Right cardiac atrium (tissue), 5 donors: ENCODE measurements around the gene ALOX15. TPM values are rescaled to one million over a fixed set of nuclear protein-coding genes. Genes with fewer than 3 reads are reported as not detected.
"Not testable (repeated sequence)": the region's sequence is repeated elsewhere in the genome, so short reads cannot be mapped to it uniquely, and the experiment has no call there.

ENCODE experiments used
- ATAC-seq, 2 donors: fragments of 200-7000 bp; cut with Tn5 transposase; one replicate each; pipeline versions ENCODE4 v1.8.0 to v1.9.1; 2020; ENCODE audit warnings: moderate library complexity in 2 of 2, mild to moderate bottlenecking in 1 of 2
- DNase-seq, 3 donors: peaks; one replicate each; pipeline ENCODE4 v3.0.0-alpha.2; 2020
- H3K27ac ChIP-seq: one replicate; pipeline ENCODE4 v1.5.1; 2013; ENCODE audit warnings: mild to moderate bottlenecking, low read length, control low read depth, moderate library complexity
- H3K27me3 ChIP-seq: one replicate; pipeline ENCODE4 v1.6.1; 2013; ENCODE audit not compliant: control insufficient read depth, insufficient read depth
- H3K4me1 ChIP-seq: one replicate; pipeline ENCODE4 v1.6.1; 2013; ENCODE audit warnings: low read length; ENCODE audit not compliant: control insufficient read depth, insufficient read depth
- H3K4me3 ChIP-seq: one replicate; pipeline ENCODE4 v1.5.1; 2013; ENCODE audit warnings: low read length, control low read depth
- H3K9me3 ChIP-seq: one replicate; pipeline ENCODE4 v1.6.1; 2013; ENCODE audit warnings: low read length; ENCODE audit not compliant: control insufficient read depth
- WGBS: extraction: QIAGEN DNeasy Blood & Tissue Kit; methylation state at CpG from one replicate; pipeline ENCODE4 v1.1.7; 2013; 5-methylcytosine and 5-hydroxymethylcytosine counted together
- intact Hi-C, 4 donors: fragments of 100-400 bp; cut with DNase I; formaldehyde crosslinking; loops; one replicate each; pipeline versions ENCODE4 v1.11.0 to v1.14.0; 2022 to 2023
- polyA plus RNA-seq: library from polyadenylated mRNA; stranded (reverse); fragments of 200-250 nt; gene quantifications from one replicate; pipeline ENCODE4 v1.2.3, GENCODE V29; 2013
- total RNA-seq, 4 donors: library from RNA; stranded (reverse); fragmentation: NEBNext Ultra II Directional; extraction: Animal tissue kit (Norgen Biotek cat#: 25700); gene quantifications; one replicate each; pipeline ENCODE4 v1.2.1, GENCODE V29; 2021
- donor health status: healthy with polysubstance abuse.
- donor health status: DM: no; HTN: yes; CAD: no.
- donor health status: DM: no; HTN: no; CAD: no.
- donor health status: DM: no; HTN: yes; CAD: no; lungs with severe emphysema.
- donor health status: DM: yes; HTN: yes; CAD: no.

Gene ALOX15
- total and polyA plus RNA-seq, 5 donors = 0.05 to 2.0 (median 0.97) TPM; not detected in 1

DNA sequence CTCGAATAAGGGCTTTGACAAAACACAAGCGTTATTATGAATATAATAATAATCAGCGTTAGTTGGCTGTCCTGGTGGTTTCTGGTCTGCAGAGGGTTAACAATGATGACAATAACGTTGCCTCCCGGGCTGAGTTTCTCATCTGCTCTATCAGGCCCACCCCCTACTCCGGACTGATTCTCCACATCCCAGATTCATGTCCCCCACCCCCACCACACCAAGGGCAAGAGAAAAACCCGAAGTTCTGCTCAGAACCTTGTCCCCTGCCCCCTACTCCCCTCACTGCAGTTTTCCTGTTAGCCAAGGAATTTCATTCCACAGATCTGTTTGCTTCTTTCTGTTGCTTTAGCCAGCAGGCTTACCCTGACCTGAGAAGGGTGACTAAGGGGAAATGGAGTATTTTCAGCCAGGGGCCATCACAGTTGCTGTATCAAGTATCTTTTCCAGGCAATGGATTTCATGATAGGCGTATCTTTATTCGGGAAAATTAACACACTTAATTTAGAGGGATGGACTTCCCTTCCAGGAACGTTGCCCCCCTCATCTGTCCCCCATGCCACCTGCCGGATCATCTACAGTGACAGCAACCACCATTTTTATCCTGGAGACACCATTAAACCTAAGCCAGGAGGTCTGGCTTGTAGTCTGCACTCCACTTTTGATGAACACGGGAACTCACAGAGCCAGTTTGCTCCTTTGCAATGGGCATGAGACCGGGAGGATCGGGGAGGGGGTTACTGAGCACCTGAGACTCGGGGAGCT, 23.7 kb downstream of the ALOX15 start:
- intact Hi-C loops = loop anchor here in 1 of 4 donors (5.0 kb wide), 1 partner anchor 45 kb away; no protein-coding TSS in a partner anchor
- no peaks in the 10 kb centered on the region for H3K4me1 ChIP-seq
- no peak overlapping the region for H3K4me3 ChIP-seq
- H3K27me3 ChIP-seq = no peaks in the 10 kb centered on the region
- no peak for ATAC-seq
- H3K27ac ChIP-seq = no peak overlapping the region
- 54% methylated on average over 15 of the region's 15 CpGs for WGBS
- H3K9me3 ChIP-seq = no peaks in the 10 kb centered on the region
- DNase-seq = no peak

GRCh38 chr17:4617090-4617489, 24.4 kb downstream of the ALOX15 start:
- H3K27me3 ChIP-seq = no peaks in the 10 kb centered on the region
- no peak for ATAC-seq
- intact Hi-C loops = loop anchor here in 1 of 4 donors (5.0 kb wide), 1 partner anchor 45 kb away; no protein-coding TSS in a partner anchor
- no peaks in the 10 kb centered on the region for H3K9me3 ChIP-seq
- WGBS = 88% methylated on average over 17 of the region's 17 CpGs
- no peak overlapping the region for H3K4me3 ChIP-seq
- DNase-seq = no peak
- no peak overlapping the region for H3K27ac ChIP-seq
- no peaks in the 10 kb centered on the region for H3K4me1 ChIP-seq

DNA sequence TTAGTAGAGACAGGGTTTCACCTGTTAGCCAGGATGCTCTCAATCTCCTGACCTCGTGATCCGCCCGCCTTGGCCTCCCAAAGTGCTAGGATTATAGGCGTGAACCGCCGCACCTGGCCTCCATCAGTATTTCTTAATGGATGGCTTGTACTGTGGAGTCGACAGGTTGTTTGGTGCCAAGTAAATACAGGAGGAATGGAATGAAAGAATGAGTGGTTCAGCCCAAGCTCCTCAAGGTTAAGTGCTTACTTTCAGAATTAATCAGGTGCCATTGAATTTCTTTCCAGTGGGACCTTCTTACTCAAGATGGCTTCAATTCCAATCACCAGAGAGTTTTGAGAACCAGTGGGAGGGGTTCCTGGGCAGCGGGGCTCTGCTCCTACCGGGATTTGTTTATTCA, 25.0 kb downstream of the ALOX15 start:
- DNase-seq (no peak), ATAC-seq (no peak)
- H3K27ac ChIP-seq = no peak overlapping the region
- H3K4me3 ChIP-seq = no peak overlapping the region
- H3K9me3 ChIP-seq = no peaks in the 10 kb centered on the region
- WGBS = 80% methylated on average over 9 of the region's 9 CpGs
- H3K27me3 ChIP-seq = no peaks in the 10 kb centered on the region
- intact Hi-C loops = loop anchor here in 1 of 4 donors (5.0 kb wide), 1 partner anchor 44 kb away; no protein-coding TSS in a partner anchor
- no peaks in the 10 kb centered on the region for H3K4me1 ChIP-seq

- WGBS = 91% methylated on average over 6 of the region's 6 CpGs
- no peak overlapping the region for H3K27ac ChIP-seq
- H3K9me3 ChIP-seq = no peaks in the 10 kb centered on the region
- no peak overlapping the region for H3K4me3 ChIP-seq
- DNase-seq (no peak), ATAC-seq (no peak)
- peaks cover under 1% of the 10 kb centered on the region for H3K4me1 ChIP-seq
- H3K27me3 ChIP-seq = no peaks in the 10 kb centered on the region
- intact Hi-C loops = no loop called here
These were observed 30.8 kb downstream of the ALOX15 start for GRCh38 chr17:4610656-4611055.

DNA sequence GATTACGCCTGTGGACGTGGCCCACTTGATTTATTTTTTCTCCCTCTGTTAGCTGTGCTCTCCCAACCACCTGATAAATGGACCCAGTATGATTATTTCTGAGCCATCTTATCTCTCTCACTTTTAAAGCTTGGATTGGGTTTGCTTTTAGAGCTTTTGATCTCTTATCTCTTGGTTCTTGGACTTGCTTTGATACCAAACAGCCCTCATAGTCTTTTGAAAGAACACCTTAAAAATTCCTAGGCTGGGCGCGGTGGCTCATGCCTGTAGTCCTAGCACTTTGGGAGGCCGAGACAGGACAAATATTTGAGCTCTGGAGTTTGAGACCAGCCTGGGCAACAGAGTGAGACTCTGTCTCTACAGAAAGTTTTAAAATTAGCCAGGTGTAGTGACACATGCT, 31.3 kb downstream of the ALOX15 start:
- Histone ChIP-seq H3K9me3 (no peaks in the 10 kb centered on the region), H3K27me3 (no peaks in the 10 kb centered on the region), H3K4me1 (peaks cover 2% of the 10 kb centered on the region), H3K27ac (no peak overlapping the region), H3K4me3 (no peak overlapping the region)
- ATAC-seq (no peak), DNase-seq (no peak)
- 93% methylated on average over 5 of the region's 5 CpGs for WGBS
- intact Hi-C loops = no loop called here

DNA sequence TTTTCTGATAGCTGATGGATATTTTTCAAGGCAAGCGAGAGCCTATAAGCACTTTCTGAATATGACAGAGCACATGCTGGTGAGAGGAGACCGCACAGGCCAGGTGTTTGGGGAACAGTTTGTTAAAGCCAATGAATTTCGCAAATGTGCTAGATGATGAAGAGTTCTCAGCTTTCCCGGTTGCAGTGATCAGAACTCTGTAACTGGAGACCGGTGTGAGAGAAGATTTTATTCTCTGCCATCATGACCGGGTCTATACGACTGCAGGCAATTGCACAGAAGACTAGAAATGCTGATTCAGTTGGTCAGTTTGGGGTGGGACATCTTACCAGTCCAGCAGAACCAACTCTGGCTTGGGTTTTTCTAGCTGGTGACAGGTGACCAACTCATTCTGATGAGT, 31.7 kb downstream of the ALOX15 start:
- H3K27me3 ChIP-seq = no peaks in the 10 kb centered on the region
- H3K4me3 ChIP-seq = no peak overlapping the region
- intact Hi-C loops = no loop called here
- no peaks in the 10 kb centered on the region for H3K9me3 ChIP-seq
- H3K27ac ChIP-seq = no peak overlapping the region
- DNase-seq (no peak), ATAC-seq (no peak)
- peaks cover 2% of the 10 kb centered on the region for H3K4me1 ChIP-seq
- whole genome bisulfite sequencing = 95% methylated on average over 7 of the region's 7 CpGs

DNA sequence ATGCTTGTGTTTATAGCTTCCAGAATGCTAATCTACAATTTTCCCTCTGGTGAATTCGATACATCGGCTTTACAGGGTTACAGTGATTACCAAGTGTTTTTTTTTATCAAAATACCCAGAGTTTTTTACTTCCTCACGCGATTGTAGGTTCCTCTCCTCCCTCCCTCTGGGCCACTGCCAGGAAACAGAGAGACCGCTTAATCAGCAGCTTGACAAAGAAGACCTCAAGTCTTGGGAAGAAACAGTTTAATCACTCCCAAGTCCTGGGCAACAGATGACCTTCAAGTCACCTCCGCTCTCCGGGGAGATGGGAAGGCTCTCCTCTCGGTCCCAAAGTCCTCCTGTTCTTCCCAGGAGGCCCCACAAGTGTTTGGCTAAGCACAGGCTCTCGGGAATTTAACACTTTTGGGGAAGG, 33.7 kb downstream of the ALOX15 start:
- Histone ChIP-seq H3K4me1 (peaks cover 5% of the 10 kb centered on the region), H3K9me3 (no peaks in the 10 kb centered on the region), H3K27me3 (no peaks in the 10 kb centered on the region), H3K27ac (no peak overlapping the region), H3K4me3 (no peak overlapping the region)
- ATAC-seq = peak; percentile 53 to 63
- 11% methylated on average over 9 of the region's 9 CpGs for WGBS
- intact Hi-C loops = no loop called here
- DNase-seq = peak; percentile 87 to 92 (median 90)

- DNase-seq (peak; percentile 53 to 80 (median 80)), ATAC-seq (peak; percentile 57 to 63)
- Histone ChIP-seq H3K9me3 (no peaks in the 10 kb centered on the region), H3K27ac (peak overlapping the region; percentile 1), H3K4me1 (peaks cover 5% of the 10 kb centered on the region), H3K27me3 (no peaks in the 10 kb centered on the region), H3K4me3 (no peak overlapping the region)
- intact Hi-C loops = no loop called here
- WGBS = 49% methylated on average over 25 of the region's 25 CpGs
These were observed 34.2 kb downstream of the ALOX15 start for GRCh38 chr17:4607261-4607741.

DNA sequence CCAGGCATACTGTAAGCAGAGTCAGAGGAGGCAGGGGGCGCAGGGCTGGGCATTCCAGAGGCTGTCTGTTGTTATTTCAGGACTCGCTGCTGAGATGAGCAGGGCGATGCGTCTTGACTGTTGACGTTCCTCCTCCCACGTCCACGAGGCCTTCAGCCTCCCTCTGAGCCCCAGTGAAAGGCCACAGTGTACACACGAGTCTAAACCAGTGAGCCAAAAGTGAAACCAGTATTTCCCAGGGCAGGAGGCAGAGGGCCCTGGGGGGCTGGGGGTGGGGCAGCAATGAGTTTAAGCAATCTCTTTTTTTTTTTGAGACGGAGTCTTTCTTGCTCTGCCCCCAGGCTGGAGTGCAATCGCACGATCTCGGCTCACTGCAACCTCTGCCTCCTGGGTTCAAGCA, 35.7 kb downstream of the ALOX15 start:
- H3K27me3 ChIP-seq = no peaks in the 10 kb centered on the region
- DNase-seq = peak; percentile 79 to 90 (median 86)
- ATAC-seq = peak; percentile 67 to 75
- H3K4me3 ChIP-seq = no peak overlapping the region
- intact Hi-C loops = no loop called here
- peak overlapping the region; percentile 33 for H3K27ac ChIP-seq
- no peaks in the 10 kb centered on the region for H3K9me3 ChIP-seq
- 57% methylated on average over 12 of the region's 12 CpGs for WGBS
- peaks cover 5% of the 10 kb centered on the region for H3K4me1 ChIP-seq

- H3K27ac ChIP-seq, H3K4me1 ChIP-seq, intact Hi-C loops, H3K9me3 ChIP-seq, H3K4me3 ChIP-seq, ATAC-seq, H3K27me3 ChIP-seq, DNase-seq: not testable (repeated sequence)
- WGBS = 85% methylated on average over 11 of the region's 11 CpGs
These were observed 36.7 kb downstream of the ALOX15 start for GRCh38 chr17:4604736-4605135.

DNA sequence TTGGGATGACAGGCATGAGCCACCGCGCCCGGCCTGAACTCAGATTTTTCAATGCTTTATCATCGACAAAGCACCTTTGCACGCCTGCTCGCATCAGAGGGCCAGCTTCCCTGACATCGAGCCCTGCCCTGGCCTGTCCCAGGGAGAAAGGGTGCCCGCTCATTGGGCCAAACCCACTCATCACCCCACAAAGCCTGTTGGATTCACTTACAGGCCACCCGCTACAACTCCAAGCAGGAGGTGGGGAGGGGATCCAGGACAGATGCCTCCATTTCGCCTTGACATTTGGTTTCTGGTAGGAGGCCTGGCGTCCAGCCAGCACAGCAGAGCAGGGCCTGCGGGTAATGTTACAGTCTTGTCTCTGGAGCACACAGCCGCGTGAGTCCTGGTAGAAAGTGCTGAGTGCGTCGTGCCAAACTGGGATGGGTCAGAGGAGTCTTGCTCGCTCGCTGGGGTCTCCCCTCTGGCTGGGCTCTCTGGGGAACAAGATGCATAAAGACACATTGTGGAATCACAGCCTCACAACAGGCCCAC, 37.3 kb downstream of the ALOX15 start:
- H3K27ac ChIP-seq = peak overlapping the region; percentile 14
- no peak overlapping the region for H3K4me3 ChIP-seq
- DNase-seq (peak; percentile 87 to 96 (median 92)), ATAC-seq (peak; percentile 38 to 40)
- no peaks in the 10 kb centered on the region for H3K9me3 ChIP-seq
- H3K4me1 ChIP-seq = peaks cover 10% of the 10 kb centered on the region
- no peaks in the 10 kb centered on the region for H3K27me3 ChIP-seq
- intact Hi-C loops = no loop called here
- WGBS = 56% methylated on average over 18 of the region's 18 CpGs
